Measurements from ENCODE around the gene MUL1.

GRCh38 chr1:20478057-20478635 is 29.8 kb downstream of the MUL1 start:
- no peak for TF ChIP-seq CTCF (IDR thresholded peaks at IDR 0.05)
- no peak for TF ChIP-seq POLR2A (IDR thresholded peaks at IDR 0.05)
